GM19035 (cell line): Measurements from ENCODE around the gene CPEB3.
"Not testable (repeated sequence)": the region's sequence is repeated elsewhere in the genome, so short reads cannot be mapped to it uniquely, and the experiment has no call there.

ENCODE experiments used
- ATAC-seq: cut with Tn5 transposase; IDR thresholded peaks from one replicate; pipeline ENCODE4 v1.9.1; 2021; ENCODE audit not compliant: unreplicated experiment

CPEB3 gene

GRCh38 chr10:92052088-92052487 lies 238.8 kb downstream of the CPEB3 start:
- ATAC-seq: no peak

GRCh38 chr10:92047215-92047614 lies 243.7 kb downstream of the CPEB3 start:
- ATAC-seq: no peak

GRCh38 chr10:92045641-92046106 lies 245.2 kb downstream of the CPEB3 start:
- ATAC-seq: no peak

GRCh38 chr10:92042541-92042940 lies 248.3 kb downstream of the CPEB3 start:
- ATAC-seq: no peak

GRCh38 chr10:92038949-92039348 lies 251.9 kb downstream of the CPEB3 start:
- no peak for ATAC-seq

DNA sequence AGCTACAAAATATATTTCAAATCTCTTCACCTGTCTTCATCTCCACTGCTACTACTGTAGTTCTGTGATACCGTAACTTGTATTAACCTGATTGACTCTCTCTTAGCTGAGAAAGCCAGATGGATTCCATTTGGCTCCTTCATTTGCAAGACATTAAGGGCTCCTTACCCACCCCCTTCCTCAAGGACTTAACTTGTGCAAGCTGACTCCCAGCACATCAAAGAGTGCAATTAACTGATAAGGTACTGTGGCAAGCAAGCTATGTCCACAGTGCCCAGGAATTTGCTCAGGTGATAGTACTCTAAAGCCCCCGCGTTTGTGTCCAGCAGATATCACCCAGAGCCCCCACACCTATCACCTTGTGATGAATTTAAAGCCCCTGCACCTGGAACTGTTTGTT lies 257.8 kb downstream of the CPEB3 start:
- not testable (repeated sequence) for ATAC-seq

- no peak for ATAC-seq
These were observed 259.3 kb downstream of the CPEB3 start for GRCh38 chr10:92031580-92031979.

GRCh38 chr10:92027141-92027540 lies 263.7 kb downstream of the CPEB3 start:
- no peak for ATAC-seq

GRCh38 chr10:92025340-92025739 lies 265.5 kb downstream of the CPEB3 start:
- not testable (repeated sequence) for ATAC-seq

GRCh38 chr10:92024700-92025099 lies 266.2 kb downstream of the CPEB3 start:
- ATAC-seq: no peak

DNA sequence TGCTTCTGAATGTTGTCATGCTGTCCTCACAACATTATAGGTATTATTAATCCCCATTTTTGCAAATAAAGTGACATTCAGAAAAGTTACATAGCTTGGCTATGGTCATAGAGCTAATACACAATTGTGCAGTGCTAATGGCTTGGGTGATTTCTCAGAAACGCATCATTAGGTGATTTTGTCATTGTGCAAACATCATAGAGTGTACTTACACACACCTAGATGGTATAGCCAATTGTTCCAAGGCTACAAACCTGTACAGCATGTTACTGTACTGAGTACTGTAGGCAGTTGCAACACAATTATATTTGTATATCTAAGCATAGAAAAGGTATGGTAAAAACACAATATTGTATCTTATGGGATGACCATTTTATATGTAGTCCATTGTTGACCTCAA lies 276.3 kb downstream of the CPEB3 start:
- no peak for ATAC-seq

- no peak for ATAC-seq
These were observed 279.2 kb downstream of the CPEB3 start for GRCh38 chr10:92011560-92012214.

GRCh38 chr10:92010047-92010735 lies 280.7 kb downstream of the CPEB3 start:
- no peak for ATAC-seq

DNA sequence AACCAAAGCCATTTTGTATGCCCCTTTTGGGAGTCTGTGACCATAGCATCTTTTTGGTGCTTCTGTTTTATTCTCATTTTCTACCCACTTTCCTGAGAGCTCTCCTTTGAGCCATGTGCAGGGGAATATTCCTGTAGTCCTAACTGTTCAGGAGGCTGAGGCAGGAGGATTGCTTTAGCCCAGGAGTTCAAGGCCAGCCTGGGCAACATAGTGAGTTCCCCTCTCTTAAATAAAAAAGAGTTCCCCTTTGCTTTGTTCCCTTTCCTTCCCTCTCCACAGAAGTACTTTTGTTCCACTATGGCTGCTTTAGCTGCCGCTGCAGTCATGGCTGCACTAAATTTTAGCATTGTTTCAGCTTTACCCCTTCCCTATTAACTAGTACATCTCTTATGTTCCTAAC lies 281.4 kb downstream of the CPEB3 start:
- ATAC-seq: no peak

DNA sequence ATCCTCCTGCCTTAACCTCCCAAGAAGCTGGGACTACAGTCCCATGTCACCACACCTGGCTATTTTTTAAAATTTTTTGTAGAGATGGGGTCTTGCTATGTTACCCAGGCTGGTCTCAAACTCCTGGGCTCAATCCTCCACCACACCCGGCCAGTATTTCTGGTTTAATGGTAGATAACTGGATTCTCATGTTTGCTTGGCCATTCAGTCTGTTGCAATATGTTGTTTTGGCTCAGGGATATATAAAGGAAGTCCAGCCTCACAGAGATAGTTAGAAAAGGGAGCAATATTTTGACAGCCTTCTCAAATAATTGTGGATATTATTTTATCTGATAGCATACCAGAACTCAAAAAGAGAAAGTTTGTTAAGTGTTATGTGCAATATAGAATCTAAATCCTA lies 284.9 kb downstream of the CPEB3 start:
- ATAC-seq: no peak

- no peak for ATAC-seq
These were observed 287.6 kb downstream of the CPEB3 start for GRCh38 chr10:92003258-92003657.

- ATAC-seq: no peak
These were observed 288.9 kb downstream of the CPEB3 start for GRCh38 chr10:92001995-92002394.

DNA sequence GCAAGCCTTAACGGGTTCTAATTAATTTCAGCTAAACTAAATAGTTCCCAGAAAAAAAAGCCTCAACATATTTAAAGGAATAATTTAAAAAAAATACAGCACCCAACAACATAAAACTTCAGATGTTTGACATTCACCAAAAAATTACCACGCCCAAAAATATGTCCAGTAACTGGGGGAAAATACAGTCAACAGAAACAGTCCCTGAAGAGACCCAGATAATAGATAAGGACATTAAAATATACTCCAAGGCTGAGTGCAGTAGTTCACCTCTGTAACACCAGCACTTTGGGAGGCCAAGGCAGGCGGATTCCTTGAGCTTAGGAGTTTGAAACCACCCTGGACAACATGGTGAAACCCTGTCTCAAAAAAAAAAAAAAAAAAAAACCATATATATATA lies 289.3 kb downstream of the CPEB3 start:
- ATAC-seq: no peak
